Measurements from ENCODE around the gene RHOB.
"Not testable (repeated sequence)": the region's sequence is repeated elsewhere in the genome, so short reads cannot be mapped to it uniquely, and the experiment has no call there.

Gene RHOB

DNA sequence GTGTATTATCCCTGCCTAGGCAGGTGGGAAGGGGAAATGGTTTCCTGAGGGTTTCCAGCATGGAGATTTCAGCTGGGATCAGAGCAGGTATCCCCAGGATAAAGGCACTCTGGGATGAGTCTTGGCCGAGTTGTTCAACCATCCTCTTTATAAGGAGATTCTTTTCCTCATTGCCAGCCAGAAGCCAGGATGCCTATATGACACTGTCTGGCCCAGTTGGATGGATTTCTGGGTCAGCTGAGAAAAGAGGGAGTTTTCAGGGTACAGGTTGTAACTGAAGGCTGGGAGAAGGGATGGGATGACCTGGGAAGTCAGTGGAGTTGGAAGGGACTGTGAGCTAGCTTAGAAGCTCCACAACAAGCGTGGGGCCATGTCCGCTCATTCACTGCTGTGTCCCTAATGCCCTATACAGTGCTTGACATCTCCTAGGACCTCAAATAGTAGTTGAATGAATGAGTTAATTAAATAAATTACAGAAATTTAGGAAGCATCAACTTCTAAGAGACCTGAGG, 8.3 kb downstream of the RHOB start:
- no peak for DNase-seq

DNA sequence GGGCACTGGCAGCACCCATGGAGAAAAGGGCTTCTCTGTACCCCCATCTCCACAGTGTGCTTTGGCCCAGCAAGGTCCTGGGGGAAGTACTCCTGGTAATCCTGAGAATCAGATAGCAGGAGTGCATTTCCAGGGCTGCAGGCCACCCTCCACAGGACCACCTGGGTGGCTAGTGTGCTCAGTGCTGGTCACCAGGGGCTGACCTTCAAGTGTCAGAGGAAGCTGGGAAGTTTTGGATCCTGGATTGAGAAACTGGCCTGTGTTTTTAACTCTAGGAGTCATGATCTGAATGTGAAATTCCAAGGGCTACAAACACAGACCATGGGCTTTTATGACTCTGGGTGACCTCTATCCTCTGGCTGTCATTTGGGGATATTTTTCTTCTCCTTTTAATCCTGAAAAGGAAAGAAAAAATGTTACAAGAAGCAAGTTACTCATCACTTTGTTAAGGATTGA, 9.3 kb downstream of the RHOB start:
- no peak for DNase-seq

DNA sequence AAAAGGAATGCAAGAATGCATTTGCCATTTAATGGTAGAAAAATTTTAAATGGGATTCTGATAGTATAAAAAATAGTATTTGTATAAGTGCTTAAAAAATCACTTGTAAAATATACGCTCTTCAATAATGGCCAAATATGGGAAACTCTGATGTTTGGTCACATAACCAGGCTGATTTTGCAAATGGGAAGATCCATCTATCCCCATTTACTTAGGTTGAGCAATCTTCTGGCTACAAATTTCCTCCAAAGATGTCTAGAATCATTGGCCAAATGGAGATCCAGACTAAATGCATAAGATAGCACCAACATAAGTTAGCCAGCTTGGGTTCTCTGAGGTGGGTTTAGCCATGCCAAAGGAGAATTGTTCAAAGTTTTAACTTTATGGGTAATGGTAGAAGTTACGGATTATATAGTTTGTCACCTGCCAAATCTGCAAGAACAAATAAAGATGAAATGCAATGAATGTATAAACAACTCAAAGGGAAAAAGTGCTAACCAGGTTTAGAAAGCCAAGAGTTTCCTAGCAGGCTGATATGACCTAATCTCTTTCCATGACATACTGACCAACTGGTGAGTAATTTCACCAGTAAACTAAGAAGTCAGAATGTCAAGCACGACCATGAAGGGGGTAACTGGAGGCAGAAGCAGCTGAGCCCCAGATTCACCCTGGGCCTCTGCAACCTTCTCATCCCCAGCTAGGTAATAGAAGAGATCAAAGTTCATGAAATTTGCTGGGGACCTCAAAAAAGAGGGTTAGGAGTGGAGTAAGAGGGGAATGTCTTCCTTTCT, 10.0 kb downstream of the RHOB start:
- DNase-seq, result peak; percentile 22

DNA sequence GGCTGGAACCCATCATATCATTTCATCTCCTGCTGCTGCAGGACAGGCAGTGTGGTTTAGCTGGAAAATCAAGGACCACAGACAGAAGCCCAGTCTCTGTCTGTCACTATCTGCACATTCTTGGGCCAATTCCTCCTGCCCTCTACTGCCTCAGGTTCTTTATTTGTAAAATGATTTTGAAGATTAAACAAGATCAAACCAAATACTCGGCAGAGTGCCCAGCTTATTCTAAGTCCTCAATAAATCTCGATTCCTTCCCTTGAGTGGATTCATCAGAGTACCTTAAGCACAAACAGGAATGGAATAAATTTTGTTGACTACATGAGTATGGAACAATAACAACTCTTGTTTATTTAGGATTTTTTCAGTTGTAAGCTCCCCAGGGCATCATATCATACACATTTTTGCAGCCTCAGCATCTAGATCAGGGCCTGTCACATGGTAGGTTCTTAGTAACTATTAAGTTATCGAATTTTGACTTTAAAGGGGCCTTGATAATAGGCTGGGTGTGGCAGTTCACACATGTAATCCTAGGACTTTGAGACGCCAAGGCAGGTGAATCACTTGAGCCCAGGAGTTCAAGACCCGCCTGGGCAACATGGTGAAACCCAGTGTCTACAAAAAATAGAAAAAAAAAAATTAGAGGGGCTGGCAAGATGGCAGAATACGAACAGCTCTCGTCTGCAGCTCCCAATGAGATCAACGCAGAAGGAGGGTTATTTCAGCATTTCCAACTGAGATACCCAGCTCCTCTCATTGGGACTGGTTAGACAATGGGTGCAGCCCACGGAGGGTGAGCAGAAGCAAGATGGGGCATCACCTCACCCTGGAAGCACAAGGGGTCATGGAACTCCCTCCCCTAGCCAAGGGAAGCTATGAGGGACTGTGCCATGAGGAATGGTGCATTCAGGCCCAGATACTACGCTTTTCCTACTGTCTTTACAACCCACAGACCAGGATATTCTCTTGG, 11.1 kb downstream of the RHOB start:
- DNase-seq, result no peak

DNA sequence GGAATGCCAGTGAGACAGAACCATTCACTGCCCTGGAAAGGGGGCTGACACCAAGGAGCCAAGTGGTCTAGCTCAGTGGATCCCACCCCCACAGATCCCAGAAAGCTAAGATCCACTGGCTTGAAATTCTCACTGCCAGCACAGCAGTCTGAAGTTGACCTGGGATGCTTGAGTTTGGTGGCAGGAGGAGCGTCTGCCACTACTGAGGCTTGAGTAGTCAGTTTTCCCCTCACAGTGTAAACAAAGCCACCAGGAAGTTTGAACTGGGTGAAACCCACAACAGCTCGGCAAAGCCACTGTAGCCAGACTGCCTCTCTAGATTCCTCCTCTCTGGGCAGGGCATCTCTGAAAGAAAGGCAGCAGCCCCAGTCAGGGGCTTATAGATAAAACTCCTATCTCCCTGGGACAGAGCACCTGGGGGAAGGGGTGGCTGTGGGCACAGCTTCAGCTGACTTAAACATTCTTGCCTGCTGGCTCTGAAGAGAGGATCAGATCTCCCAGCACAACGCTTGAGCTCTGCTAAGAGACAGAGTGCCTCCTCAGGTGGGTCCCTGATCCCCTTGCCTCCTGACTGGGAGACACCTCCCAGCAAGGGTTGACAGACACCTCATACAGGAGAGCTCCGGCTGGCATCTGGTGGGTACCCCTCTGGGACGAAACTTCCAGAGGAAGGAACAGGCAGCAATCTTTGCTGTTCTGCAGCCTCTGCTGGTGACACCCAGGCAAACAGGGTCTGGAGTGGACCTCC, 12.0 kb downstream of the RHOB start:
- not testable (repeated sequence) for DNase-seq

DNA sequence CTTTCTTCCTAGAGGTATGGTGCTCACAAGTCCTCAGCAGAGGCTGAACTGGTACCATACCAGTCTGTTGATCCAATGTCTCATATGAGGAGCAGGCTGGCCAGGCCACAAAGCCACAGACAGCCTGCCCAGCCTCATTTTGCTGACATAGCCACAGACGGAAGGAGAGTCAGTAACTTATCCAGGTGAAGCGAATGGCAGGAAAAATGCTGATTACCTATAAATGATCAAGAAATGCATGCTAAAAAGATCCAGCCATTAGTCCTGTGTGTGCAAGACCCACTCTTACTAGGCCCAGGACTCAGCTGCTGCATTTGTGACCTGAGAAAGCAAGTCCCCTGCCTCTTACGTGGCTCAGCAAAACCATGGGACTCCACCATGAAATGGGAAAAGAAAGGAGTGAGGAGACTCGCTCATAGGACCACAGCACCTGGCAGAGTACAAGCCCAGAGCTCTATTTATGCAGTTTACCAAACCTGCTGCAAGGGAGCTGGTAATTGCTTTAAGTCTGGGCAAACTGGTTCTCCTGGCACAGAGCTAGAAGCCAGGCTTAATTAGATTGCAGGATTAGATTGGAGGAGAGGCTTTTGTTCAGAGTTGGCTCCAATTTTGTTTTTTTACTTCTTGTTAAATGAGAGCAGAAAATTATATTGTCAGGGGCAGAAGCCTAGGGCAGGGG, 19.0 kb downstream of the RHOB start:
- DNase-seq, result no peak

DNA sequence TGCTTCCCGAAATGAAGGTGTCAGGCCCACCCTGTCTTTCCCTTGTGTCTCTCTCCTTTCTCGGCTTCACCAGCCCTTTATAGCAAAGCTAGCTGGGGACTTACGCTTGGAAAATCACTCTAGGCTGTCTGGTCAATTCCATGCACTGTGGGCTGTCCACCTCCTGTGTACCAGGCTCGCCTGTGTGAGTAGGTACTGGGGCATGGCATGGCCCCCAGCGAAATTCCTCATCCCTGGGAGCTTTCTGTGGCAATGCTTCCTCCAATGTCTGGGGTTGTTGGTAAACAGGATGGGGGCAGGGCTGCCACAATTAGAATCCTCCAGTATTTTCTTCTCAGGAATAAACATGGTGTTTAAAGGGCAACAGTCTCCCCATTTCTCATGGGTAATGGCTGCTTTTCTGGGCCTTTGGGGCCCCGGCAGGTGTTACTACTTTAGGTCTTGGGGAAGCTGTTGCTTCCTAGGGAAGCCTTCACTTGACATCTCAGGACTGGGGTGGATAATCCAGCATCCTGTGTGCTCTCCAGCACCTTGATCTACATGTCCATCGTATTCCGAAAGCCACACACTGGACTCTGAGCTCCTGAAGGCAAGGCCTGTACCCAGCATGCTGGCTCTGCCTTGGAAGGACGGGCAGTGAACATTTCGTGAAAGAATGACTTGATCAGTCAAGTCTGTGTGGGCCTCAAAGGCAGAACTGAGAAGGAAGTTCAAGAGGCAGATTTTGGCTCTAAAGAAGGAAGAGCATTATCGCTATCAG, 21.1 kb downstream of the RHOB start:
- DNase-seq, result no peak

DNA sequence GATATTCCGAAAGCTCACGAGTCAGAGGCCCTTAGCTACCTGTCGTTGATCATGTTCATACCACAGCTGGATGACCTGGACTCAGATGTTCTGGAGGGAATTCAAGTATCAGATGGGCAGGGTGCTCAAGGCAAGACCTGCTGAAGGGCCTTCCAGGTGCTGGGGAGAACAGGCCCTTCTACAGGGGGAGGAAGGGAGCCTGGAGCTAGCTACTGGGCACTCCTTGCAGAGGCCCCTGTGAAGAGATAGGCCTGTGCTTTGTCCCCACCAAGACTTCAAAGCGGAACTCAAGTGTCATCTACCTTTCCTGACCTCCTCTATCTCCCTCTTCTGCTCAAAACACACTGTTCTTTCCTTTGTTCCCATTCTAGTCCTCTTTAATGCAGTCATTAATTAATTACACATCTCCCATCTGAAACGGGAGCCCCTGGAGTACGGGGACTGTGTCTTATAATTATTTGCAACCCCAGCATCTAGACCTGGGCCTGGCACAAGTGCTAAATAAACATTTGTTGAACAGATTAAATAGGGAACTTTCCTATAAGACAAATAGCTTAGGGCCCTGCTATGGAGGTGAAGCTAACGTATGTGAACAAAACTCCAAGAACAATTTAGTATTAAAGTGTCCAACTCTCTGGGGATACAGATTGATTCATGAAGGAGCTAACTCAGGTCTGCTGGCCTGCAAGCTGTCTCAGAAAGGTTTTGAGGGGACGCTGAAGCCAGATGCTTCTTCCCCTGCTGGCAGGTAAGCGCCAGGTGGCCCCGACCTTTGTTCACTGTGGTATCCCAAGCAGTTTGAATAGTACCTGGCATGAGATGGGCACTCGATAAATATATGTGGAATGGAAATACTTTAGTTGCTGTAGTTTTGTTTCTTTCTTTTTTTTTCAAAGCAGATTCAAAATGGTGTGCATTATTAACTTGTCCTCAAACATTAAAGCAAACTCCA, 22.0 kb downstream of the RHOB start:
- no peak for DNase-seq

DNA sequence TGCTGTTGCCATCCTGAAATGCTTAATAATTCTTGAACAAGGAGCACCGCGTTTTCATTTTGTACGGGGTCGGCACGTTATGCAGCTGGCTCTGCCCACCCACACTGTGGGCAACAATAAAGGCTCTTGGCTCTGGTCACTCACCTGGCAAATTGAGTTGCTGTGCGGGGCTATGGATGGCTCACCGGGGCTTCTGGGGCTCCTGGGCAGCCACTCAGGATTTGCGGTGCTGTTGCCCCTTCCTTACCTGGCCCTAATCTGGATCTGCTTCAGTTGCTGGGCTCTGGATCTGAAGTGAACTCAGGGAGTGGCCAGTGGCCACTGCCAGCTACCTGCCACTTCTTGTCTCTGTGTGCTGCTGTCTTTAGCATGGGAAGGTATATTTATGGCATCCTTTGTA, 22.7 kb downstream of the RHOB start:
- no peak for DNase-seq

DNA sequence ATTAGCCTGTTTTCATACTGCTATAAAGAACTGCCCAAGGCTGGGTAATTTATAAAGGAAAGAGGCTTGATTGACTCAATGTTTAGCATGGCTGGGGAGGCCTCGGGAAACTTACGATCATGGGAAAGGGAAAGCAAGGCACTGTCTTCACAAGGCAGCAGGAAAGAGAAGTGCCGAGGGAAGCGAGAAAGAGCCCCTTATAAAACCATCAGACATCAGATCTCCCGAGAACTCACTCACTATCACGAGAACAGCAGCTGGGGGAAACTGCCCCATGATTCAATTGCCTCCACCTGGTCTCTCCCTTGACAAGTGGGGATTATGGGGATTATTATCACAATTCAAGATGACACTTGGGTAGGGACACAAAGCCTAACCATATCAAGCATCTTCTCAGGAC, 23.3 kb downstream of the RHOB start:
- no peak for DNase-seq

DNA sequence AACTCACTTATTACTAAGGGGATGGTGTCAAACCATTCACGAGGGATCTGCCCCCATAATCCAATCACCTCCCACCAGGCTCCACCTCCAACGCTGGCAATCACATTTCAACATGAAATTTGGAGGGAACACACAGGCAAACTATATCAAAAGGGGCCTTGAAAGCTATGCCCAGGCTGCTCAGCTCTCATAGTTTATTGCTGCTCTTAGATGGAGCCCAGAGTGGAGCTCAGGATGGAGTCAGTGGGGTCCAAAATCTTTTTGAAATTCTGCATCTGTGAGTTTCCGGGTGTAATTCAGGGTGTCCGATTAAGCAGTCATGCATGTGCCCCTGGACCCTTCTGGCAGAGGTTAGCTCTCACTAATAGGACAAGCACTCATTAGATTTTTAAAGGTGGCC, 24.3 kb downstream of the RHOB start:
- DNase-seq, result no peak

DNA sequence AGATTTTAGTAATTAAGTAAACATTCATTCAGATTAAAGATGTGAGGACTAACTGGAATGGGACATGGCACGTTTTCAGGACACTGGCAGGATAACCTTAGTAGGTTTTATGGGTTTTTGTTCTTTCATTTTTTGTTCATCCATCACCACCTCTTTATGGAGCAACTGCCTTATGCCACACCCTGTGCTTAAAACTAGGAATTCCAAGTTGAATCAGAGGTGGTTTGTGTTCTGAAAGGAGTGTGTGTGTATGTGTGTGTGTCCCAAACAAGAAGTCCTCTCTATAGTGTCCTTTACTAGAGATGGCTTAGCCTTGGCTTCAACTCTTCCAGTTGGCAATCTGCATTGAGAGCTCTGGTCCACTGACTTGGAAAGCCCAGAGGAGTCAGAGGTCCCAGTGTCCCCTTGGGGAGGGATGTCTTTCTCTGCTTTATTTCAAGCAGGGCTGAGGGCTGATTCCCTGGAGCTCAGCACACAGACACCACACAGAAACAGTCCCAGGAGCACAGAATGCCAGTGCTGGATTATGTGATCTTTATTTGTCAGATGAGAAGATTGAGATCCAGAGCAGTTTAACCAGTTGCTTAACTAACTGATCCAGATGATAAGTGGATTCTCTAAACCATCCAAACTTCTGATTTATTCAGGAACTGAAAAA, 25.2 kb downstream of the RHOB start:
- no peak for DNase-seq

DNA sequence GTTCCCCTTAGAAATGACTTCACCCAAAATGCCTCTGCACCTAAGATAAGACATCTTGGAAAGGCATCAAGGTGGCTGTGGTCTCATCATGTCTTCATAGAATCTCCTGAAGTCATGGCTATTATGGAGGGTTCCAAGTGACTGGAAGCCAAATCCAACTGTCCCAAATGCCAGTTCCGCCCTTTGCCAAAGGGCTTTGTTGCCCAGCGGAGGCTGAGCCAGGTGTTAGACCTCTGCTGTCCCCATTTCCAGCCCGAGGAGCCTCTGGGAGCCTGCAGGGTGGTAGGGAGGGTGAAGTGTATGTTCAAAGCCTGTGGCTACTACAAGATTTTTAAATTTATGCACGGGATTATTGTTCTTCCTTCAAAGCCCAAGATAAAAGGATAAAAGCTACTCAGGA, 25.7 kb downstream of the RHOB start:
- no peak for DNase-seq

DNA sequence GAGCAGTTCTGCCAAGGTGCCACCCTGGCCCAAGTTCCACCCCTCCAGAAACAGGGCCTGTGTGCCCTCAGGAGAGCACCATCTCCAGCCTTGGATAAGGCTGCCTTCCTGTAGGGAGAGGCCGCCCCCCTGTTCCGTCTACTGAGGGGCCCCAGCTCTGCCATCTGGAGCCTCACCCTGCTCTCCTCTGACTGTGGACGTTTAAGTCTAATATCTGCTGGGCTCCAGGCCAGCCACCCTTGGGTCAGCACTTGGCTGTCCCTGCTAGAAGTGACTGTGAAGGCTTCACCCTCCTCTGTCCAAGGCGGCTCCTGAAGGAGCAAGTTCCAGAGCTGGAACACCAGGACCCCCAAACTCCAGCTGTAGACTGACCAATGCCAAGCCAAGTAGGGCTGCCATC, 26.3 kb downstream of the RHOB start:
- DNase-seq, result no peak

DNA sequence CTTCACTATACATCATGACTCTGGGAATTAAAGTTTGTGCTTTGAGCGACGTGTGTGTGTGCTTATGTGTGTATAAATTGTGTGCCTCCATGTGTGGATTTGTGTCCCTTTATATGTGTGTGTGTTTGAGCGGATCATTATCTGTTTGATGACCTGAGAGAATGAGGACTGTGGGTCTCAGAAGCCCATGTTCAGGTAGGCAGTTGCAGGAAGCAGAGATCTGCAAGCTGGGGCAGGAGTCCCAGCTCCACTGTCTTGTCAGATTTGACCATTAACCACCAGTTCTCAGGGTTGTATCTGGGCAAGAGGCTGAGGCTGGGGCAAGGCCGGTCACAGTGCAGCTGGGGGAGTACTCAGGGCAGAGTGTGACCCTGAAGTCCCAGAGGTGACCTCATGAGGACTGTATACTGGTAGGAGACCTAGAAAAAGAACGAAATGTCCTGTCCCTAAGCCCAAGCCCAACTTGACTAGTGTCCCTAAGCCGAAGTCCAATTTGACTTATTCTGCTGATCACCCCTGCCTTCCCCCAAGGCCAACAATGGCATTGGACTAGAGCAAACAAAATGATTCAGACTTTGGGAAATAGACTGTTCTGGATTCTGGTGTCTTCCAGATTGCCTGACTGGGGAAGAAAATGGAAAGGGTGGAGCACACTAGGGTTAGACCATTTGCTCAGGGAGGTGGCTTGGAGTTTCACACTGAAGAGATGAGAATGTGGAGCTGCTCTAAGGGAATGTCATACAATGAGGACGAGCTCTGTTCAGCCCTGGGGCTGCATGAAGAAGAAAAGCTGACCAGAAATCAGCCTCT, 28.1 kb downstream of the RHOB start:
- no peak for DNase-seq

DNA sequence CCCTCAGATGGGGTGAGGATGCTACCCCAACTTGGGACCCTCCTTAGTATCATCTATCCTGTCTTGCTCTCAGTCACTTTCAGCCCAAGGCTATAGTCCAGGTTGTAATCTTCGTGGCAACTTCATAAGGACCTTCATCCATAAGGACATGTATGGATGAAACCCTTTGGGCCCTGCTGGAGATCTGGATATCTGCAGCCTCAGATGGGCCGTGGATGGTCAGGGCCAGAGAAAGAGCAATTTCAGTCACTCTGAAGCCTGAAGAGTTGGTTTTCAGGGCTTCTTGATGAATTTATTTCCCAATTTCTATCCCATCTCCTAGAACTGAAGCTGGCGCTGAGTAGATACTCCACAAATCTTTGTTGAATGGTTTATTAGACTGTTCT, 28.7 kb downstream of the RHOB start:
- DNase-seq, result no peak

DNA sequence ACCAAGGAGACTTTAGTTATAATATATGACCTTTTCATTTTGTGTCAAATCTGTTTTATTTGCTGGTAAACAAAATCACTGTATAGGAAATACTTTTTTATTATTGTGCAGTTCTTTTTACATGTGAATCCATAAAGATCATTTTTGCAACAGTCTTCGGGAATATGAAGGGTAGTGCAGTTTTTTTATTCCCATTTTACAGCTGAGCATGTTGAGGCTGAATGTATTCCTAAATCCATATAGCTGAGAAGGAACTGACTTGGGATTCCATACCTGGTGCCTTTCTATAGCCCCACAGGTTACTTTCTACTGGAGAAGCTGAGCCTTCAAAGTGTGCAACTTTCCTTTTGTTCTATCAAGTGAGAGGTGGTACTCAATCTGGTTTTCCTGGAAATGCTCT, 29.6 kb downstream of the RHOB start:
- no peak for DNase-seq

DNA sequence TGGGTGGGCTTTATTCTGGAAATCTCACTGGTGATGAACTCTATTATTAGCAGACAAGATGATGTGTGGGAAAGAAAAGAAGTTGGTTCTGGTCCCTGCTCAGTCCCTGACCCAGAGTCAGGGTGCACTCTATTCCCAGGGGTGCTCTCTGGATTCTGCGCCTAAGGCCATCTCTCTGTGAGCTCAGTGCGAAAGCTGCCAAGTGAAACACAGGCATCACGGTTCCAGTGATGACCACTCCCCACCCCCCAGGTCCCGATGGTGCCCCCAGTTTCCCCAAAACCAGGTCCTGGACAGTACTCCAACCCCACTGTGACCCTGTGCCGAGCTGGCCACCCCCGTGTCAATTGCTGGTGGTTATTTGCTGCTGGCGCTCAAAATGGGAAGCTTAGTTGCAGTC, 30.1 kb downstream of the RHOB start:
- DNase-seq, result no peak

DNA sequence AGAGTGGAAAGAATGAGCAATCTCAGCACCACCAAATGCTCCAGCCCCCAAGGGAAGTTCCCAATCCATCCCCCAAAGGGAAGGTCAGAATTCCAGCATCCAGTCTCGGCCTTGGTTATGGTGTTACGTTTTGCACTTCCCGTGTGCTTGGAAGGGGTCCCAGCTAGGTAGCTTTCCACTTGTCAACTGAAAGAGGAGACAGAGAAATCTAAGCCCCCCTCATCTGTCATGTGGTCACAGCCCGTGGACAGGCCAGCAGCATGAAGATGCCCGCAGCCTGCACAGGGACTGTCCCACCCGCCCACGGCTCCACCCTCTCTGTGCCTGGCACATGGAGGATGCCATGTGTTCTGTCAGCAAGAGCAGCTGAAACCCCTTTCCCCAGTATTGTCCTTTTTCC, 32.1 kb downstream of the RHOB start:
- no peak for DNase-seq

Measured in activated CD4-positive, alpha-beta T cell treated with anti-CD3 and anti-CD28 coated beads, Interleukin-2, Interleukin-6, amounts not matched to agents 100 ng/mL and 50 ng/mL, durations not matched to agents 16 hours and 8 hours (primary cell).